ENCODE data around the gene LCNL1.

DNA sequence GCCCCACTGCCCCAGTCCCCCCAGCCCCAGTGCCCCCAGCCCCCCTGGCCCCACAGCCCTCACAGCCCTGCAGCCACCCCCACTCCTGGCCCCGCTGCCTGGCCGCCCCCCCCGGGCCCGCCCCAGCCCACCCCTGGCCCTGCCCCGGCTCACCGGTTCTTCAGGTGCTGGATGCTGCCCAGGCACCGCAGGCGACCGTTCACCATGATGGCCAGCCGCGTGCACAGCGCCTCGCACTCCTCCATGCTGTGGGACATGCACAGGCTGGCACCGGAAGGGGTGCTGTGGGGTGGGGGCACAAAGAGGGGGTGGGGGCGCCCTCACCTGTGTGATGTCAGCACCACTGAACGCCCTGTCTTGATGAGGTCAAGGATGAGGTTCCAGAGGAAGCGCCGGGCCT lies 26.4 kb downstream of the LCNL1 start:
- TF ChIP-seq, protein P1, sequence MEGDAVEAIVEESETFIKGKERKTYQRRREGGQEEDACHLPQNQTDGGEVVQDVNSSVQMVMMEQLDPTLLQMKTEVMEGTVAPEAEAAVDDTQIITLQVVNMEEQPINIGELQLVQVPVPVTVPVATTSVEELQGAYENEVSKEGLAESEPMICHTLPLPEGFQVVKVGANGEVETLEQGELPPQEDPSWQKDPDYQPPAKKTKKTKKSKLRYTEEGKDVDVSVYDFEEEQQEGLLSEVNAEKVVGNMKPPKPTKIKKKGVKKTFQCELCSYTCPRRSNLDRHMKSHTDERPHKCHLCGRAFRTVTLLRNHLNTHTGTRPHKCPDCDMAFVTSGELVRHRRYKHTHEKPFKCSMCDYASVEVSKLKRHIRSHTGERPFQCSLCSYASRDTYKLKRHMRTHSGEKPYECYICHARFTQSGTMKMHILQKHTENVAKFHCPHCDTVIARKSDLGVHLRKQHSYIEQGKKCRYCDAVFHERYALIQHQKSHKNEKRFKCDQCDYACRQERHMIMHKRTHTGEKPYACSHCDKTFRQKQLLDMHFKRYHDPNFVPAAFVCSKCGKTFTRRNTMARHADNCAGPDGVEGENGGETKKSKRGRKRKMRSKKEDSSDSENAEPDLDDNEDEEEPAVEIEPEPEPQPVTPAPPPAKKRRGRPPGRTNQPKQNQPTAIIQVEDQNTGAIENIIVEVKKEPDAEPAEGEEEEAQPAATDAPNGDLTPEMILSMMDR (IDR thresholded peaks at IDR 0.05), result no peak
- no peak for TF ChIP-seq POLR2A (IDR thresholded peaks at IDR 0.05)

Data from lower leg skin (tissue), 3 donors.